ENCODE data around the gene PXT1.

The PXT1 gene

DNA sequence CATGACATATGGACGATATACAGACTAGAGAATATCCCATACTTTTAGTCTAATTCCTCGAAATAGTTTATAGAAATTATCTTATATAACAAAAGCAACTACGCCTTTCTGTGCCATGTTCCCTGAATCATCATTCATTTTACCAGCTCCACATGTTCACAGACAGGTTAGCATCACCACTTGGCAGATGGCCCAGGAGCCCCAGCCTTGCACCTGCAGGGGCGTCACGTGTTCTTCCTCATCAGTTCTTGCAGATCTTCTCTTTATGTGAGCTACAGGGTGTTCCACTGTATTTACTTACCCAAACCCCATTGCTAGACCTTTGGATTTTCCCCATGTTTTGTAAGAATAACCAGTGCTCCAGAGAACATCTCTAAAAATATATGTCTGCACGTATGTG, 93.4 kb downstream of the PXT1 start:
- no peak for DNase-seq
- Mint-ChIP-seq H3K4me3 (no peak overlapping the region), H3K27ac (no peak overlapping the region), H3K36me3 (ENCODE audit: low read depth) (no peaks in the 10 kb centered on the region), H3K4me1 (peaks cover 38% of the 10 kb centered on the region), H3K27me3 (ENCODE audit: low read depth, poor library complexity) (peaks cover 13% of the 10 kb centered on the region), H3K9me3 (peaks cover 17% of the 10 kb centered on the region)
- TF ChIP-seq, protein P1, sequence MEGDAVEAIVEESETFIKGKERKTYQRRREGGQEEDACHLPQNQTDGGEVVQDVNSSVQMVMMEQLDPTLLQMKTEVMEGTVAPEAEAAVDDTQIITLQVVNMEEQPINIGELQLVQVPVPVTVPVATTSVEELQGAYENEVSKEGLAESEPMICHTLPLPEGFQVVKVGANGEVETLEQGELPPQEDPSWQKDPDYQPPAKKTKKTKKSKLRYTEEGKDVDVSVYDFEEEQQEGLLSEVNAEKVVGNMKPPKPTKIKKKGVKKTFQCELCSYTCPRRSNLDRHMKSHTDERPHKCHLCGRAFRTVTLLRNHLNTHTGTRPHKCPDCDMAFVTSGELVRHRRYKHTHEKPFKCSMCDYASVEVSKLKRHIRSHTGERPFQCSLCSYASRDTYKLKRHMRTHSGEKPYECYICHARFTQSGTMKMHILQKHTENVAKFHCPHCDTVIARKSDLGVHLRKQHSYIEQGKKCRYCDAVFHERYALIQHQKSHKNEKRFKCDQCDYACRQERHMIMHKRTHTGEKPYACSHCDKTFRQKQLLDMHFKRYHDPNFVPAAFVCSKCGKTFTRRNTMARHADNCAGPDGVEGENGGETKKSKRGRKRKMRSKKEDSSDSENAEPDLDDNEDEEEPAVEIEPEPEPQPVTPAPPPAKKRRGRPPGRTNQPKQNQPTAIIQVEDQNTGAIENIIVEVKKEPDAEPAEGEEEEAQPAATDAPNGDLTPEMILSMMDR (IDR thresholded peaks at IDR 0.05): no peak

DNA sequence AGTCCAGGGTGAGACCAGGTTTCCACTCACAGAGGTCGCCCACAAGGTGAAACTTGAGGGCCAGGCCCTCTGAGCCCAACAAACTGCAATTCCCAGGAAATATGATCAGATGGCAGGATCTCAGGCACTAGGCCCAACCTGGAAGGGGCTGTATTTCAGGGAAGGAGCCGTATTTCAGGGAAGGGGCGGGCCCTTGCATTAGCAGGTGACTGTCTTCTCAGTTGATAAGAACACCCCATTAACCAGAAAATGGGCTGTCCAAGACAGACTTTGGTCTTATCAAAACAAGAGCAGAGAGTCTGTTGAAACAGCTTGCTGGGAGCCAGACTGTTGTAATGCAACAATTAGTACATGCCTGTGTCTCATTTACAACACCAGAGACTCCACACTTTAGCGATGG, 95.0 kb downstream of the PXT1 start:
- Mint-ChIP-seq H3K36me3 (ENCODE audit: low read depth) (no peaks in the 10 kb centered on the region), H3K9me3 (peaks cover 2% of the 10 kb centered on the region), H3K27ac (no peak overlapping the region), H3K4me1 (peaks cover 38% of the 10 kb centered on the region), H3K27me3 (ENCODE audit: low read depth, poor library complexity) (peaks cover 13% of the 10 kb centered on the region), H3K4me3 (no peak overlapping the region)
- DNase-seq: no peak
- TF ChIP-seq, protein P1 (IDR thresholded peaks at IDR 0.05): no peak

DNA sequence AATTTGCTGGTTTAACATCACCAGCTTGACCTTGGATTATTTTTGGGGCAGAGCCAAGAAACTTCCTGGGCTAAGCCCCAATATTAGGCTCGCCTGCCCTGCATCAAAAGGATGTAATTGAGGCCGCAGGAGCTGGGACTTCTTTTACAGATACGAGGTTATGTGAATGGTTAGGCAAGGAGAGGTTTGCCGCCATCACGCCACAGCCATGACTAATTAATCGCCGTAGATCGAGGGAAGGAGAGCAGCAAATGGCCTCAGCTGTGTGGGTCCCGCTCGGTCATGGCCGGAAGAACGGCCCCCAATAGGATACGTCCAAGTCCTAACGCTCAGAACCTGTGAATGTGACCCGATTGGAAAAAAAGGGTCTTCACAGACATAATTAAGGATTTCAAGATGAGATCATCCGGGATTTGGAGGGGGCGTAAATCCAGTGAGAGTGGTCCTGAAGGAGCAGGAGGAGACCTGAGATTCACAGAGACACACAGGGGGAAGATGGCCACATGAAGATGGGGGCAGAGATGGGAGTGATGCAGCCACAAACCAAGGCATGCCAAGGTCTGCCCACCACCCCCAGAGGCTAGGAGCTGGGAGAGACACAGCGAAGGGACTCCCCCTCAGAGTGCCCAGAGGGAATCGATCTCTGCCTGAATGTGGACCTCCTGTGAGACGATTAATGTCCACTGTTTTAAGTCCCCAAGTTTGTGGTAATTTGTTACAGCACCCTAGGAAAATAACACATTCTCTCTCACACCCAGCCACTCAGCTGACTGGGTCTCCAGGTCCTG, 96.0 kb downstream of the PXT1 start:
- no peaks in the 10 kb centered on the region for H3K36me3 Mint-ChIP-seq (ENCODE audit: low read depth)
- H3K4me3 Mint-ChIP-seq: no peak overlapping the region
- no peak overlapping the region for H3K27ac Mint-ChIP-seq
- TF ChIP-seq, protein P1 (IDR thresholded peaks at IDR 0.05): no peak
- DNase-seq: no peak
- peaks cover 20% of the 10 kb centered on the region for H3K27me3 Mint-ChIP-seq (ENCODE audit: low read depth, poor library complexity)
- peaks cover 38% of the 10 kb centered on the region for H3K4me1 Mint-ChIP-seq
- no peaks in the 10 kb centered on the region for H3K9me3 Mint-ChIP-seq

DNA sequence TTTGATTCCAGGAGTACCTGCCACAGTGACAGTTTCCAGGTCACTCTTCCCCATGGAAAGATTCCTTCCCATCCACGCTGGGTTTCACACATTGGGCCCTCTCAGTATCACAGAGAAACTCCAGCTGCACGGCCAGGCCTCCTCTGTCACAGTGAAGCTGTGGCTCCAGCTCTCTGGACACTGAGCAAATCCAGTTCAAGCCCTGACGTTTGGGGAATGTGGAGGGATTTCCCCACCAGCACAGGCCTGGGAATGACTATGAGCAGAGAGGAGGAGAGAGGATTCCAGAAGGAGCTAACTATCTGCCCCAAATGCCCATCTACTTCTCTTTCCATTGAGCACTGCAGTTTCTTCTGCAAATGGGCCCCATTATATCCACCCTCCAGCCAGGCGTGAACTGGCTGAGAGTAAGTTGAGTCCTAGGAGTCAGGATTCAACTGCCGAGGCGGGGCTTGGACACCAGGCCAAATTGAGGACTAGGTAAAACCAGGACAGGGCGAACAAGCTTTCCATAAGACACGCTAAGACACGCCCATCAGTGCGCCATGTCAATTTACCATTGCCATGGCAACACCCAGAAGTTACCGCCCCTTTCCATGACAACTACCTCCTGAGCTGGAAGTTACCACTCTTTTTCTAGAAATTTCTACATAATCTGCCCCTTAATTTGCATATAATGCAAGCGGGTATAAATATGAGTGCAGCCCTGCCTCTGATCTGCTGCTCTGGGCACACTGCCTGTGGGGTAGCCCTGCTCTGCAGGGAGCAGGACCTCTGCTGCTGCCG, 96.8 kb downstream of the PXT1 start:
- no peak for DNase-seq
- TF ChIP-seq, protein P1 (IDR thresholded peaks at IDR 0.05): no peak
- H3K4me1 Mint-ChIP-seq: peaks cover 38% of the 10 kb centered on the region
- H3K36me3 Mint-ChIP-seq (ENCODE audit: low read depth): no peaks in the 10 kb centered on the region
- H3K27ac Mint-ChIP-seq: no peak overlapping the region
- no peak overlapping the region for H3K4me3 Mint-ChIP-seq
- no peaks in the 10 kb centered on the region for H3K9me3 Mint-ChIP-seq
- H3K27me3 Mint-ChIP-seq (ENCODE audit: low read depth, poor library complexity): peaks cover 20% of the 10 kb centered on the region

DNA sequence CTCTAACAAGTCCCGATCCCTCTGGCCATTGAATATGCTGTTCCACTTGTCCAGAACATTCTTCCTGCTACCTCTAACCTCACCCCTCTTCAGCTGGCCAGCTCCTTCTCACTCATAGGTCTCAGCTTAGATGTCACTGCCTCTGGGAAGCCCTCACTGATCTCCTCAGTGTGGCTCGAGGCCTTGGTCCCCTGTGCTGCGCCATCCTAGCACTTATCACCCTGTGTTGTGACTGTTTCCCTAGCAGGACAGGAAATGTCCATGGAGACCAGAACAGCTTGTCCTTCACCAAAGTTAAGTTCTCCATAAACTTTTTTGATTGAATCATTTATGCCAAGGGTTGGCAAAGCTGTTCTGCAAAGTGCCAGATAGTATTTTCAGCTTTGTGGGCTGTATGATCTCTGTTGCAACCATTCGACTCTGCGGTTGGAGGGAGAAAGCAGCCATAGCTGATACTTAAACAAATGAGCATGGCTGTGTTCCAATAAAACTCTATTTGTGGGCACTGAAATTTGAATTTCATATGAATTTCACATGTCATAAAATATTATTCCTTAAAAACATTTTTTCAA, 99.5 kb downstream of the PXT1 start:
- H3K9me3 Mint-ChIP-seq: no peaks in the 10 kb centered on the region
- H3K4me1 Mint-ChIP-seq: peaks cover 31% of the 10 kb centered on the region
- TF ChIP-seq, protein P1 (IDR thresholded peaks at IDR 0.05): no peak
- no peak for DNase-seq
- H3K27ac Mint-ChIP-seq: no peak overlapping the region
- no peaks in the 10 kb centered on the region for H3K36me3 Mint-ChIP-seq (ENCODE audit: low read depth)
- H3K4me3 Mint-ChIP-seq: no peak overlapping the region
- peaks cover 30% of the 10 kb centered on the region for H3K27me3 Mint-ChIP-seq (ENCODE audit: low read depth, poor library complexity)
